Nephron progenitor cell (in vitro differentiated cells): ENCODE results near the gene BTBD3.

Experiments used
- DNase-seq: peaks from one replicate; pipeline ENCODE4 v3.0.0; 2021
- H3K27ac Mint-ChIP-seq: 2 replicates; pipeline ENCODE4 v1.8.0; 2021; ENCODE audit warnings: mild to moderate bottlenecking, moderate library complexity, mixed read lengths
- H3K27me3 Mint-ChIP-seq: 2 replicates; pipeline ENCODE4 v1.8.0; 2021; ENCODE audit warnings: mild to moderate bottlenecking, low read depth, mixed read lengths; ENCODE audit not compliant: poor library complexity
- H3K36me3 Mint-ChIP-seq: 2 replicates; pipeline ENCODE4 v1.8.0; 2021; ENCODE audit warnings: low read depth, mixed read lengths
- H3K4me1 Mint-ChIP-seq: 2 replicates; pipeline ENCODE4 v1.8.0; 2021; ENCODE audit warnings: mixed read lengths
- H3K4me3 Mint-ChIP-seq: 2 replicates; pipeline ENCODE4 v1.8.0; 2021; ENCODE audit warnings: mild to moderate bottlenecking, moderate library complexity, mixed read lengths
- H3K9me3 Mint-ChIP-seq: 2 replicates; pipeline ENCODE4 v1.8.0; 2021; ENCODE audit warnings: mild to moderate bottlenecking, moderate library complexity, mixed read lengths
- TF ChIP-seq, protein P1 (sequence below): fragments of 200-600 bp; sonication (generic); IDR thresholded peaks from 2 replicates; pipeline ENCODE4 v1.5.0; 2021; ENCODE audit warnings: antibody characterized with exemption

Gene BTBD3

GRCh38 chr20:11918391-11918845 lies 725 bp downstream of the BTBD3 start:
- Mint-ChIP-seq H3K4me3 (no peak overlapping the region), H3K27me3 (no peaks in the 10 kb centered on the region), H3K9me3 (no peaks in the 10 kb centered on the region), H3K36me3 (peaks cover 24% of the 10 kb centered on the region), H3K27ac (peak overlapping the region; percentile 62), H3K4me1 (peaks cover 29% of the 10 kb centered on the region)
- TF ChIP-seq, protein P1, sequence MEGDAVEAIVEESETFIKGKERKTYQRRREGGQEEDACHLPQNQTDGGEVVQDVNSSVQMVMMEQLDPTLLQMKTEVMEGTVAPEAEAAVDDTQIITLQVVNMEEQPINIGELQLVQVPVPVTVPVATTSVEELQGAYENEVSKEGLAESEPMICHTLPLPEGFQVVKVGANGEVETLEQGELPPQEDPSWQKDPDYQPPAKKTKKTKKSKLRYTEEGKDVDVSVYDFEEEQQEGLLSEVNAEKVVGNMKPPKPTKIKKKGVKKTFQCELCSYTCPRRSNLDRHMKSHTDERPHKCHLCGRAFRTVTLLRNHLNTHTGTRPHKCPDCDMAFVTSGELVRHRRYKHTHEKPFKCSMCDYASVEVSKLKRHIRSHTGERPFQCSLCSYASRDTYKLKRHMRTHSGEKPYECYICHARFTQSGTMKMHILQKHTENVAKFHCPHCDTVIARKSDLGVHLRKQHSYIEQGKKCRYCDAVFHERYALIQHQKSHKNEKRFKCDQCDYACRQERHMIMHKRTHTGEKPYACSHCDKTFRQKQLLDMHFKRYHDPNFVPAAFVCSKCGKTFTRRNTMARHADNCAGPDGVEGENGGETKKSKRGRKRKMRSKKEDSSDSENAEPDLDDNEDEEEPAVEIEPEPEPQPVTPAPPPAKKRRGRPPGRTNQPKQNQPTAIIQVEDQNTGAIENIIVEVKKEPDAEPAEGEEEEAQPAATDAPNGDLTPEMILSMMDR: no peak
- no peak for DNase-seq

DNA sequence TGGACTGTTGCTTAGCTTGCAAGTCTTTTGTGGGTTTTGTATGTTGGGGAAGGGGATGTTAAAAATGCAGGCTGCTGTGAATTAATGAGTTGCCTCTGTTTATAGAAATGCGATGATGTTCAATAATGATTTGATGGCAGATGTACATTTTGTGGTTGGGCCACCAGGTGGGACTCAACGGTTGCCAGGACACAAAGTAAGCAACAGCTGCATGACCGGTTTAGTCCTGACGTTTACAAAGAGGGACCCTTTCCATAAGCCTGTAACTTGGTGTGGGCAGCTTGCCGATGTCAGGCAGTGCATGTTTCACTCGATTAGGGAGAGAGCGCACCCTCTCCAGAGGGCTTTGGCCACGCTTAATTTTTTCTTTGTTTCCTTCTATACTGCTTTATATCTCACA lies 1.3 kb downstream of the BTBD3 start:
- Mint-ChIP-seq H3K27ac (no peak overlapping the region), H3K36me3 (peaks cover 30% of the 10 kb centered on the region), H3K4me3 (no peak overlapping the region), H3K4me1 (peaks cover 29% of the 10 kb centered on the region), H3K9me3 (no peaks in the 10 kb centered on the region), H3K27me3 (no peaks in the 10 kb centered on the region)
- no peak for DNase-seq
- TF ChIP-seq, protein P1: no peak

DNA sequence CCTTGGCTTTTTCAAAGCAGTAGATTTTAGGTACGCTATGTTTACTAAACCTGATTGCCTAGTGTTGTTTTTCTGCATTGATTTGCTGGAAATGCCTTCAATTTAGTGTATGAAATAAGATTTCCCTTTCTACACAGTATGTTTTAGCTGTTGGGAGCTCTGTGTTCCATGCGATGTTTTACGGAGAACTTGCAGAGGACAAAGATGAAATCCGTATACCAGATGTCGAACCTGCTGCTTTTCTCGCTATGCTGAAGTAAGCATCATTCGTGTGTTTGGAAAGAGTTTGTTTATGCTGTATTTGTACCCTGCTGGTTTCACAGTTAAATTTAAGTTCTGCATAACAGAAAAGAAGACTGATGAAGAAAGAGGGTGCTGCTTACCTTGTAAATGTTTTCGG lies 1.9 kb downstream of the BTBD3 start:
- peaks cover 34% of the 10 kb centered on the region for H3K36me3 Mint-ChIP-seq
- no peak overlapping the region for H3K4me3 Mint-ChIP-seq
- no peaks in the 10 kb centered on the region for H3K27me3 Mint-ChIP-seq
- TF ChIP-seq, protein P1: no peak
- H3K9me3 Mint-ChIP-seq: no peaks in the 10 kb centered on the region
- peaks cover 29% of the 10 kb centered on the region for H3K4me1 Mint-ChIP-seq
- DNase-seq: no peak
- H3K27ac Mint-ChIP-seq: no peak overlapping the region

DNA sequence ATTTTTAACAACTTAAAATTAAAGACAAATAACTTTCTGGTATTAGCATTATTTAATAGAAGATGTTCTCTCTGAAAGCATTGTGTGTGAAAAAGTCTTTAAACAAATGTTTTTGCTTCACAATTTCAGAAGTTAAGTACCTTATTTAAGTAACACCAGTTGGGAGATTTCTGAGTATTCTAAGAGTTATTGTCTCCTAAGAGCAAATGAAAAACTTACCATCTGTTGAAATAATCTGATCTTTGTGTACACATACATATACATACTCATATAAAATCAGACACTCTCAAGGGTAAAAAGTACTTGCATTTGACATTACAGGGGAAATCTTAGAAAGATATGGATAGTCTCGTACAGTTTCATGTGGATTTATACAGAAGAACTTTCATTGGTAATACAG lies 2.4 kb downstream of the BTBD3 start:
- no peaks in the 10 kb centered on the region for H3K9me3 Mint-ChIP-seq
- H3K4me3 Mint-ChIP-seq: no peak overlapping the region
- no peaks in the 10 kb centered on the region for H3K27me3 Mint-ChIP-seq
- peaks cover 39% of the 10 kb centered on the region for H3K36me3 Mint-ChIP-seq
- H3K27ac Mint-ChIP-seq: no peak overlapping the region
- peaks cover 29% of the 10 kb centered on the region for H3K4me1 Mint-ChIP-seq
- TF ChIP-seq, protein P1: no peak
- DNase-seq: no peak

GRCh38 chr20:11921321-11921720 lies 3.6 kb downstream of the BTBD3 start:
- Mint-ChIP-seq H3K4me1 (peaks cover 25% of the 10 kb centered on the region), H3K9me3 (no peaks in the 10 kb centered on the region), H3K27ac (no peak overlapping the region), H3K27me3 (no peaks in the 10 kb centered on the region), H3K36me3 (peaks cover 44% of the 10 kb centered on the region), H3K4me3 (no peak overlapping the region)
- TF ChIP-seq, protein P1: no peak
- DNase-seq: no peak

- Mint-ChIP-seq H3K27me3 (no peaks in the 10 kb centered on the region), H3K27ac (no peak overlapping the region), H3K9me3 (no peaks in the 10 kb centered on the region), H3K4me1 (peaks cover 20% of the 10 kb centered on the region), H3K36me3 (peaks cover 56% of the 10 kb centered on the region), H3K4me3 (no peak overlapping the region)
- TF ChIP-seq, protein P1: no peak
- no peak for DNase-seq
Observed at GRCh38 chr20:11922561-11922960, 4.9 kb downstream of the BTBD3 start.
